Anterior cingulate cortex (tissue), 58 donors: ENCODE results near the gene GOSR2.
"Not testable (repeated sequence)": the region's sequence is repeated elsewhere in the genome, so short reads cannot be mapped to it uniquely, and the experiment has no call there.

Source experiments
- DNase-seq, 58 donors: peaks; one replicate each; lab custom pipeline; 2025; lab: John Stamatoyannopoulos, UW

The GOSR2 gene

DNA sequence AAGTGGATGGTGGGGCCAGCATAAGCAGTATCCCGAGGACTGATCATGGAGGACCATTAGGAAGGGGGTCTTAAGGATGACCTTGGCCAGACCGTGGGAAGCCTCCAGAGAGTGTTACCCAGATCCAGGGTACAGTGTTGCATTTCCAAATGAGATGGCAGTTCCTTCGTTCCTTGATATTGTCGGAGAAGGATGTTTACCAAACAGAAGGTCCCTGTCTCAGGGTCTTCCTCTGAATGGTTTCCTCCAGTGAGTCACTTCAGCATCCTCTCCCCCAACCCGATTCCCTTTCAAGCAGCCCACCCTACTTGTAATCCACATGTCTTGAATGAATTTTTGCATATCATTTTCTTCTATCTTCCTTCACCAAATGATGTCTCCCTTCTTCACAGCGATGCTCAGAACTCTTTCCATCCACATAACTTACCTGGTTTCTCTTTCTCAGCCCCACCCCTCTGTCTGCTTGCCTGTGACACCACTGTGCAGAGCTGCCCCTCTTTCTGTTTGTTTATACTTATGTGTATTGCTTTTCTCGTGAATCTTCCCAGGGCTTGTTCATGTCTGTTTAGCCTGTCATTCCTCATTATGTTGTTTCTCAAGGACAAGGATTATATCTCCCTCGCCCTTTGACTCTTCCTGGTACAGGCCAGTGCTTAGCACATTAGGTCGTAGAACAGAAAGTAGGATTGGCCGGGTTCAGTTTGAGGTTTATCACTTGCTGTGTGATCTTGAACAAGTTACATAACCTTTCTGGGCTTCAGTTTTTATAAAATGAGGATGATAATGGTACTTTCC lies 5.7 kb downstream of the GOSR2 start:
- no peak for DNase-seq

DNA sequence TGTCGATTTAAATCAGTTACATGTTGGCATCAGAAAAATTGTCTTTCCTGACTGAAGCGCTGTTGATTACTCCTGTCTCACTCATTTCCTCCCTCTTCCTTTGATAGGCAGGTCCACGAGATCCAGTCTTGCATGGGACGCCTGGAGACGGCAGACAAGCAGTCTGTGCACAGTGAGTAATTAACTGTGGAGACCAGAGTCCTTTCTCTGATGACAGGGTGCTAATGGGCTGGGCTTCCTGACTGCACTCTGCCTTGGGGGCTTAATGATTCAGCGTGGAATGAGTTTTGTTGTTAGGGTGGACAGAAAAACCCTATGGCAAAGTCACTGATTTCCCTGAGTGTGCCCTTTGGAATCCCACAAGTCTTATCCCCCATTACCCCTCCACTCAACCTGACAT lies 6.5 kb downstream of the GOSR2 start:
- no peak for DNase-seq

GRCh38 chr17:46930051-46930450 lies 7.1 kb downstream of the GOSR2 start:
- no peak for DNase-seq

- no peak for DNase-seq
Observed at GRCh38 chr17:46931596-46931995, 8.6 kb downstream of the GOSR2 start.

DNA sequence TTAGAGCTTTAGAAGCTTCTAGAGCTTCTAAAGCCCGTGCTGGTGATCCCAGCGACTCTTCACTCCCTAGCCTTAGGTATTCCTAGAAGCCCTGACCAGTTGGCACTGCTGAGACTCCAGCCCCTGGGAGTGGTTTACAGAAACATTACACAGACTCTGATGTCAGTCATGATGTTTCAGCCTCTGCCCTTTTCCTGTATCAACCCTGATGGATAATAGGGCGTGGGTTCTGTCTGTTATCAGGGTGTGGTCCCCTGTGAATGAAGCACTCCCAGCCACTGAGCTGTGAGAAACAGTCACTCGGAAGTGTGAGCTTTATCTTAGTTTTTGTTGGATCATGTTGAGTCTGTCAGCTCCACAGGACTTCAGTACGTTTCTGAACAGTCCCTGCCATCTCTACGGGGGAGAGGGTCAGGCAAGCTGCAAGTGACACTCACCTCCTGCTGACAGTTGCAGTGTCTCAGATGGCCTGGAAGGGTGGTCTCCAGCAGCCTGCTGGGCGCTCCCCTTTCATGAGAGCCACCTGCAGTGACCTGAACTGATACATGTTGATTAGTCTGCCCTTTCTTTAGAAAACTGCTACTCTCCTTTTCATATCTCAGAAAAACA lies 12.8 kb downstream of the GOSR2 start:
- DNase-seq: no peak

DNA sequence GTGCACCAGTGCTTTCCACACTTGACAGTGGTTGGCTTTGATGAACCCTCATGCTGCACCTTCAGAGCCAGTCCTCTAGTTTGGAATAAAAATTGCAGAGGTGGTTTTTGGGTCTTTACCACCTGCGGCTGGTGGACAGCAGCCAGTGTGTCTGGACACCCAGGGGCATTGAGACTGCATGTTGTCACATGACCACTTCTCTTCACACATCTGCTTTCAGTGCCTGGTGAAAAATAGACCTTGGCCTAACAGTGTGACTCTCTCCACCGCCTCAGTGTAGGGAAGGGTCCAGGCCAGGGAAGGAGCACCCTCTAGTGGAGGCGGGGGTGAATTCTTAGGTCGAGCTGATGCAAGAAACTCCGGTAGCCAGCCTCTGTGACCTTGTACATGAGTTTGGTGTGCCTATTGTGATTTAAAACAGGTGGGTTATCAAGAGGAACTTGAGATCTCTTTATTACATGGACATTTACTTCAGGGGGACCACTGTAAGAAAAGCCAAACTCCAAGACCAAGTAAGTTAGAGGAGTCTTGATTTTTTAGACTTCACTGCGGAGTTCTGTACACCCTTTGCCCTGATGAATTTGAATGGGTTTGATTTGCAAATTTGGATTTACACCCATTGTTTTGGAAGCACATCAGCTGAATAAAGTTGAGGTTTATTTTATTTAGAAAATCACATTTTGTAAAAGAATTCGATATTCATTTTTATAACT lies 17.9 kb downstream of the GOSR2 start:
- DNase-seq: peak in 51 of 58 donors; percentile 10 to 84 (median 53)

DNA sequence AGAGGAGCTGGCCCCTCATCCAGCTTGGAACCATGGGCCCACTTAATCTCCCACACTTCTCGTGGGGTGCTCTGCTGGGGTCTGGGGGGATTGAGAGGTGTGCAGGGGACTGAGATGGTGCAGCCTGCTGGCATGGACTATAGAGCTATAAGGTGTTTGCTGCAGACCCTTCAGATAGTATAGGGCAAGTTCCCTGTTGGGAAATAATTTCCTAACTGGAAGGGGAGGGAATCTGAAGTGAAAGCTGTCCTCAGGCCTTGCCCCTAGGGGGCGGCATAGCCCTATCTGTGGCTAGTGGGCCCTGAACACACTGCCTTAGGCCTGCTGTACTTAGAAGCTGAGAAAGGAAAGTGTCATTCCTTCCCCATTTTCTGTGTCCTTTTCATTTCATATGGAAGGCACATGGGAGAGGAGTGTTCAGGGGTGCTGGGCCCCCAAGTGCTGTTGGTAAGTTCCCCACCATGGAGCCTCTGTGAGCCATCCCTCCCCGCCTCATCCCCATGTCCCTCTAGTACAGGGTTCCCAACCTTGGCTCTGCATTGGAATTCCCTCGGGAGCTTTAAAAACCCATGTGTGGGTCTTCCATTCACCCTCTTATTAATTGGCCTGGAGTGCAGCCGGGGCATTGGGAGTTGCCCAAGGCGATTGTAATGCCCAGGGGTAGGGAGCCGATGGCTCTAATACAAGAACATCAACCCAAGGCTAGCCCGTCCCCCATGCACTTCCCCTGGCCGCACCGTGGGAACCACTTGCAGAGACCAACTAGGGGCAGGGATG lies 19.7 kb downstream of the GOSR2 start:
- DNase-seq: peak in 47 of 58 donors; percentile 18 to 83 (median 43)

DNA sequence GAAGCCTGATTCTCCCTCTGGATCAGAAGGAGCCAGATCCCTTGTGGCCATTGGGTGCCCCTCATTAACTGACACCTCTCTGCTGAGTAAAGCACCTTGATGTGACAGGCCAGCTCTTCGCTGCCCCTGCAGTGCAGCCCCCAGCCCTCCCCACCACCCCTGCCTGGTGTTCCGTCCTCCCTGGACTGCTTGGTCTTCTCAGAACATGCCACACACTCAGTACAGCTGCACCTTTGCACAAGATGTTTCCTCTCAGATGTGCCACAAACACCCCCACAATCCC lies 20.2 kb downstream of the GOSR2 start:
- peak in 1 of 58 donors; percentile 27 for DNase-seq

DNA sequence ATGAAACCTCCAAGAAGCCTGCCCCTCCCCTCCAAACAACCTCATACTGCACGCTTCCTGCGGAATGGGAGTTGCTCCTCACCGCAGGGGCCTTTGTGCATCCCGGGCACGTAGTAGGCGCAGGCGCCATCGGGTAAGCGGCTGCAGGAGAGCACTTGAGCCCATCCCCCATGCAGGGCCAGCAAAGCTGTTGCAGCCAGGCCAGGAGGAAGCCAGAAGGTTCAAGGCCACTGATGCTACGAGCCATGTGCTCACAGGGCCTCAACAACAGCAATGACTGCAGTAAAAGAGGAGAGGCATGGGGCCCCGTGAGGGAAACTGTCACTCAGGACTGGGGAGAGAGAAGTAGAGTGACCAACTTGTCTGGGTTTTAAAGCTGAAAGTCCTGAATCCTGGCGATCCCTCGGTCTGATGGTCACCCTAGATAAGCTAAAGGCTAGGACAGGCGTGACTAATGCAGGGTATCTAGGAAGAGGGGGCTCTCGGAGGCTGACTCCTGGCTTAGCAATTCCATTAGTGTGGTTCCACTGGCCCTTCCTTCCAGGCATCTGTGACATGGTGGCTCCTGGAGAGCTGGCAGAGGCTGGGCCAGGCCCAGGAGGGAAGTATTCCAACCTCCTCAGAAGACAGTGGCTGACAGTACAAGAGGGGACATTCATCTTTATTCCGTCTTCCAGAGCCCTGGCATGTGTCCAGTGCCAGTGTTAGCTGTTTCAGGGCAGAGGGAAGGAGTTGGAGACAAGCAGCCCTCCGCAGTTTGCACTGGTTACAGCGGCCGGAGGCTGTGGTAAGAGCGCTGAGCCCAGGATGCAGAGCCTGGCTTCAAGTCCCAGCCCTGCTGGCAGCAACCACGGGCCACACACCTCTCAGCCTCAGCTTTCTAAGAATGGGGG lies 20.8 kb downstream of the GOSR2 start:
- peak in 41 of 58 donors; percentile 19 to 67 (median 34) for DNase-seq

DNA sequence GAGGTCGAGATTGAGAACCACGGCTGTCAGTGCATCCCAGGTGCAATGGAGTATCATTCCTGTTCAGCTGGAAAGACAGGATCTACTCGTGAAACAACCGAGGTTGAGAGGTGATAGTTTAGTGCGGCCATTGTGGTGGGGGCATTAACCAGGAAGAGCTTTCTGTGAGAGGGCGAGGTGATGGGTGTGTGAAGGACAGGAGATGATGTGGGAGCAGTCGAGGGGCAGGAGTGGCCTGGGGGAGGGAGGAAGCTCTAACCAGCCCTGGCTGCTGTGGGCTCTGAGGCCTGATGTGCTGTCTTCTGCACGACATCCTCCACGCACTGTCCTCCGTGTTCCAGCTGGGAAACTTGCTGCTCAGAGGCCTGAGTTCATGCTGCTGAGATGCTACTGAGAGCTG lies 22.0 kb downstream of the GOSR2 start:
- no peak for DNase-seq

DNA sequence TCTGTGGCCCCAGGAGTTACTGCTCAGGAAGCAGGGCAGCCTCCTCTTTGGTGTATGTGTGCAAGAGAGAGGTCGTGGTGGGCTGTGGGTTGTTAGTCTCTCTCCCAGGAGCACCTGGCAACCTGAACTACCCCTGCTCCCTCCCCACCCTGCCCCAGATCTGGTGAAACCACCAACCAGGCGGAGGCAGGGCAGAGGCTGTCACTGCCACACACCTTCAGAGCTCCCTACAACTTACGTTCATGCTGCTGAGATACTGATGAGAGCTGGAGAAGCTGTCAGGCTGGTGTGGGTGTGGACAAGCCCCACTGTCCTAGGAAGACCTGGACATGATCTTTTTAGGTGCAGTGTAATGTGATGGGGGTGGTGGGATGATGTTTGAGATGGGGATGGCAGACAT lies 24.3 kb downstream of the GOSR2 start:
- DNase-seq: no peak

DNA sequence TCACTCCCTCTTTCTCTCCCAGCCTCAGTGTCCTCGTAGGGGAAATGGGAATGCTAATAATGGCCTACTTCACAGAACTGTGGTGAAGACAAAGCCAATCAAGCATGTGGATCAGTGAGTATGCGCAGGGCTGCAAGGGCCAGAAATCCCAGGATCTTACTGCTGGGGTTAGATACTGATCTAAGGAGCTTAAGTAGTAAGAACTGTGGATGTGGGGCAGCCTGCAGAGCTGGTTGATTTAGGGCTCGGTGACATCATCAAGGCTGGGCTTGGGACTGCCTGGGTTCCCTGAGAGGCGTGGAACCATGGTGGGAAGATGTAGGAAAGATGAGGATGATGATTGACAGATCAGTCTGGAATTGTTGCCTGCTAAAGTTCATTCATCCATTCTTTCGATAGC lies 25.6 kb downstream of the GOSR2 start:
- no peak for DNase-seq

DNA sequence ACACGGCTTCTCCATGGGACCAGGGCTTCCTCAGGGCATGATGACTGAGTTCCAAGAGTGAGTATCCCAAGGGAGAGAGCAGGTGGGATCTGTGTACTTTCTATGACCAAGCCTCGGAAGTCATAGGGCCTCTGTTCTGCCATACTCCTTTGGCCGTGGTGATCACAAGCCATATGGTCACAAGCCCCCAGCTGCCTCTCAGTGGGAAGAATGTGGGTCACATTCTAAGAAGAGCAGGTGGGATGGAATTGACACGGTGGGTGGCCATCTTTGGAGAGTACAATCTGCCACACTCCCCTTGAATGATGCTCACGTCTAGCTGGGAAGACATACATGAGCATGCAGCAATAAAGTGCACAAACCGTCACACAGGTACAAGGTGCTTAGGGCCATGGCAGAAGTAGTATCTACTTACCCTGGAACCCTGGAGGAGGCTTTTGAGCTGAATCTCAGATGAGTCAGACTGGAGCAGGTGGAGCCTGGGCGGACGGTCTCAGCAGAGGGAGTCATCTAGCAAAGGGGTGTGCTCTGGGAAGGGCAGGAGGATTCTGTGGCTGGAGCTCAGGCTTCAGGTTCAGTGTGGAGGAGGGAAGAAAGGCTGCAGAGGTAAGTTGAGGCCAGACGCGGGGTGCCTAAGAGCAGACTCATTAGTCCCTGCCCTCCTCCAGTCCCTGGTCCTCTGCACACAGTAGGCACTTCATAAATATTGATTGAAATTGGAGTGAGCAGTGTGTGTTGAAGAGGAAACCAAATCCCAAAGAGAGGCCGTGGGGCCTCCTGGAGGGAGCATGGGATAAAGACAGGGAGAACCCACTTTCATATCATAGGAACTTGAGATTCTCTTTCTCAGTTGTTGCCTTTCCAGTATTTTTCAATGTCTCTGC lies 26.6 kb downstream of the GOSR2 start:
- DNase-seq: peak in 3 of 58 donors; percentile 11 to 28 (median 26)

DNA sequence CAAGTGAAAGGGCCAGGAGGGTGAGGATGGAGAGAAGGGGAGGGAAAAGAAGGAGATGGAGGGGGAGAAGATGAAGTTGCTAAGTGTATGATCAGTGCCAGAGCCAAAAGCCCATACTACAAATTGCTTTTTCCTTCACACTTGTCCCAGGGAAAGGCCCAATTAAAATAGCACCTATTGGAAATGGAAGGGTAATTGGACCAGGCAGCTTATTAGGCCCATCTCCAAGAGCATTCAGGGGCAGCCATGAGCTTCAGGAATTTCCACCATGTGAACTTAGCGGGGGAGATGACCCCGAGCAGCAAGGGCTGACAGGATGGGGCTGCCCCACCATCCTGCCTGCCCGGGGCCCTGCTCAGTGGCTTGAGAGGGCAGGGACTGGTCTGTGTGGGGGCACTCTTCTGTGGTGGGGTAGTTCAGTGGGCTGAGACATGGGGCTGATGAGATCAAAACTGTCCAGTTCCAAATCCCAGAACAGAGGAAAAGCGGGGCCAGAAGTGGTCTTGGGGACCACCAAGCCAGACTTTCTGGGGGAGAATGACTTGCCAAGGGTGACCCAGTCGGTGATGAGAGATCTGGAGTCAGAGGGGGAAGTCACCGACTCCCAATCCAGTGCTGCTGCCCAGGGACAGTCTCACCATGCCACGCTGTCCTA lies 27.5 kb downstream of the GOSR2 start:
- no peak for DNase-seq

- DNase-seq: peak in 34 of 58 donors; percentile 8 to 79 (median 47)
Observed at GRCh38 chr17:46950997-46951621, 28.1 kb downstream of the GOSR2 start.

DNA sequence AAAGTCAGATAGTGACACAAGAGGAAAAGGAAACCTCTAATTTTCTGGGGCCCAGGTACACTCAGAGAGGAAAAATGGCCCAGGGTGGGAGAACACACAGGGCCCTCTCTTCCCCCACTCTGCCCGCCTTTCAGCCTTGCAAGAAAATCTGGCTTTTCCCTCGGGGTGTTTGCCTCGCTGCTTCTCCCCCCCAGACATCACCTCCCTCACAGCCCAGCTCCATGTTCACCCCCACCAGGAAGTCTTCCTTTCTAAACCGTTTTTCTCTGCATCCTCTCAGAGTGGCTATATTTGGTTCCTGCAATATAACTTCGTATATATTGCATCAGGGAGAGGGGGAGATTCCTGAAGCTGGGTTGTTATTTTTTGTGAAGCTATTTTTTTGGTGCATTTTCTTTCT lies 28.7 kb downstream of the GOSR2 start:
- peak in 2 of 58 donors; percentile 17 to 47 for DNase-seq

- no peak for DNase-seq
Observed at GRCh38 chr17:46952115-46952514, 29.2 kb downstream of the GOSR2 start.

DNA sequence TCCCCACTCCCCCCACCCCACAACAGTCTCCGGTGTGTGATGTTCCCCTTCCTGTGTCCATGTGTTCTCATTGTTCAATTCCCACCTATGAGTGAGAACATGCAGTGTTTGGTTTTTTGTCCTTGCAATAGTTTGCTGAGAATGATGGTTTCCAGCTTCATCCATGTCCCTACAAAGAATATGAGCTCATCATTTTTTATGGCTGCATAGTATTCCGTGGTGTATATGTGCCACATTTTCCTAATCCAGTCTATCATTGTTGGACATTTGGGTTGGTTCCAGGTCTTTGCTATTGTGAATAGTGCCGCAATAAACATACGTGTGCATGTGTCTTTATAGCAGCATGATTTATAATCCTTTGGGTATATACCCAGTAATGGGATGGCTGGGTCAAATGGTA lies 30.2 kb downstream of the GOSR2 start:
- DNase-seq: not testable (repeated sequence)
